Measurements from ENCODE around the gene METTL8.
"Not testable (repeated sequence)": the region's sequence is repeated elsewhere in the genome, so short reads cannot be mapped to it uniquely, and the experiment has no call there.

The METTL8 gene

GRCh38 chr2:171401947-171402346 is 31.8 kb downstream of the METTL8 start:
- DNase-seq: no peak

GRCh38 chr2:171400395-171400794 is 33.4 kb downstream of the METTL8 start:
- no peak for DNase-seq

GRCh38 chr2:171399292-171399691 is 34.5 kb downstream of the METTL8 start:
- no peak for DNase-seq

- no peak for DNase-seq
These were observed 39.5 kb downstream of the METTL8 start for GRCh38 chr2:171394164-171394740.

GRCh38 chr2:171393487-171393886 is 40.3 kb downstream of the METTL8 start:
- DNase-seq: no peak

- no peak for DNase-seq
These were observed 42.3 kb downstream of the METTL8 start for GRCh38 chr2:171391532-171391931.

- DNase-seq: no peak
These were observed 42.8 kb downstream of the METTL8 start for GRCh38 chr2:171390941-171391516.

- no peak for DNase-seq
These were observed 44.0 kb downstream of the METTL8 start for GRCh38 chr2:171389780-171390179.

- no peak for DNase-seq
These were observed 44.5 kb downstream of the METTL8 start for GRCh38 chr2:171389325-171389724.

- DNase-seq: no peak
These were observed 46.7 kb downstream of the METTL8 start for GRCh38 chr2:171387052-171387451.

- DNase-seq: no peak
These were observed 47.2 kb downstream of the METTL8 start for GRCh38 chr2:171386627-171387026.

- DNase-seq: no peak
These were observed 50.7 kb downstream of the METTL8 start for GRCh38 chr2:171383134-171383533.

- DNase-seq: not testable (repeated sequence)
These were observed 51.6 kb downstream of the METTL8 start for GRCh38 chr2:171382175-171382574.

GRCh38 chr2:171377852-171378251 is 55.9 kb downstream of the METTL8 start:
- not testable (repeated sequence) for DNase-seq

- DNase-seq: no peak
These were observed 66.1 kb downstream of the METTL8 start for GRCh38 chr2:171367692-171368091.

GRCh38 chr2:171365778-171366177 is 68.0 kb downstream of the METTL8 start:
- DNase-seq: no peak

GRCh38 chr2:171365232-171365631 is 68.6 kb downstream of the METTL8 start:
- no peak for DNase-seq

- DNase-seq: no peak
These were observed 71.4 kb downstream of the METTL8 start for GRCh38 chr2:171362396-171362795.

GRCh38 chr2:171360905-171361304 is 72.9 kb downstream of the METTL8 start:
- no peak for DNase-seq

- not testable (repeated sequence) for DNase-seq
These were observed 80.0 kb downstream of the METTL8 start for GRCh38 chr2:171353746-171354145.

- no peak for DNase-seq
These were observed 85.7 kb downstream of the METTL8 start for GRCh38 chr2:171348056-171348455.

GRCh38 chr2:171347591-171348032 is 86.2 kb downstream of the METTL8 start:
- DNase-seq: no peak

GRCh38 chr2:171346723-171347557 is 86.8 kb downstream of the METTL8 start:
- no peak for DNase-seq
